Measurements from ENCODE around the gene SIGLEC12.
"Not testable (repeated sequence)": the region's sequence is repeated elsewhere in the genome, so short reads cannot be mapped to it uniquely, and the experiment has no call there.

SIGLEC12 gene

DNA sequence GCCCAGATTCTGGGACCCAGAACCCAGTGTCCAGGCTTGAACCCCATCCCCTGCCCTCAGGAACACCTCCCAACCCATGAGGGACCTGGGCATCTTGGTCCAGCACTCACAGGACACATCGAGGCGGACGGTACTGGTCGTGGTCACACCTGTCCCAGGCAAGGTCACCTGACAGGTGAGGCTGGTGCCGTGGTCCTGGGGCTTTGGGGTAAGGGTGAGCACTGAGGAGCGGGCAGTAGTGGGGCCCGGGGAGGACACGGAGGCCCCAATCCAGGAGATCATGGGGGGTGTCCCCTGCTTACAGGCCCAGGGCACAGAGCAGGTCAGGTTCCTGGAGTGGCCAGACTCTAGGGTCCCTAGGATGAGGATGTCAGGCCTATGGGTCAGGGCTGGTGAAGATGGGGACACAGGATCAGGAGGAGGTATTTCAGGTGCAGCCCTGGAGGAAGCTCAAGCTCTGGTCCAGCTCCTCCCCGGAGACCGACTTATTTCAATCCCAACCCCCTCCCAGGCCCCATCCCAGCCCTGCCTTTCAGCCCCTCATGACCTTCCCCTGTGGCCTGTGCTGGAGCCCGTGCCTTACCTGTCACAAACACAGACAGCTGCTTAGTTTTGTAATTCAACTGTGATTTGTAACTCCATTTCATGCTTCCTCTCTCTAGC lies 44.1 kb downstream of the SIGLEC12 start:
- no peak for DNase-seq

DNA sequence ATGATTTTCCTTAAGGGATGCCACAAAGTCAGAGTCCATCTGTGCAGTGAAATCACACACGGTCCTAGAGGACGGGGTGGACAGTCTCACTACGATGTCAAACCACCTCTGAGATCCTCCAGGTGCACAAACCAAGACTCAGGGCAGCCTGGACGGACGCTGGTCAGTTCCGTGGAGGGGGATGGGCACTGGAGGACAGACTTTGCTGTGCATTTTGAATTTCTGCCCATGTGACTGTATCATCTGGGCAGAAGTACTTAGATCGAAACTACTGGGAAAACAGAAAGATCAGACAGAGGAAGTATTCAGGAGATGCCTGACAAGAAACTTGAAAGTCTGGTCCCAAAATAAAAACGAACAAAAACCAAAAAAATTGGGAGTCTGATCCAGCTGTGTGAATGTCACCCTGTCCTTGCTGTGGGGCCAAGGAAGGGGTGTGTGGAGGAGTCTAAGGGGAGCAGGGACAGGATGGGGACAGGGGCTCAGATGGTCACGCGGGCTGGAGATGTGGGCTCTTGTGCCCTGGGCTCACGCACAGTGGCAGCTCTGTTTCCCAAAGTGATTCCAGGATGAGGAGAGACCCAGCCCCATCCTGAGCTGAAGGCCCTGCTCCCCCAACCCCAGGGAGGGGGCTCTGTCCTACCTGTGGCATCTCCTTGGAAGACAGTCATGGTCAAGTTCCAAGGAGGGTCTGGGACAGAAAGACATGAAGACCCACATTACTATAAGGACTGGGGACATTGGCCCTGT lies 44.9 kb downstream of the SIGLEC12 start:
- DNase-seq = no peak

DNA sequence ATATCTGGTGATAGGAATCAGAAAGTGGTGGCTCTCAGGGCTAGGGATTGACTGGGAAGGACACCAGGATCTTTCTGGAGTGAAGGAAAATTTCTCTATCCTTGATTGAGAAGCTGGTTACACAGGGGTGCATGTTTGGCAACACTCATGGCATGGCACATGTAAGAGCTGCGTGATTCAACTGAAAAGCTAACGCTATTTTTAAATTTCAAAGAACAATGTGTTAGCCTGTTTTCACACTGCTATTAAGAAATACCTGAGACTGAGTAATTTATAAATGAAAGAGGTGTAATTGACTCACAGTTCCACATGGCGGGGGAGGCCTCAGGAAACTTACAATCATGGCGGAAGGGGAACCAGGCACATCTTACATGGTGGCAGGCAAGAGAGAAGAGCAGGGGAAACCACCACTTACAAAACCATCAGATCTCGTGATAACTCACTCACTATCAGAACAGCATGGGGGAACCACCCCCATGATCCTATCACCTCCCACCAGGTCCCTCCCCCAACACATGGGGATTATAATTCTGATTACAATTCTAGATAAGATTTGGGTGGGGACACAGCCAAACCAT lies 50.8 kb downstream of the SIGLEC12 start:
- DNase-seq = no peak

DNA sequence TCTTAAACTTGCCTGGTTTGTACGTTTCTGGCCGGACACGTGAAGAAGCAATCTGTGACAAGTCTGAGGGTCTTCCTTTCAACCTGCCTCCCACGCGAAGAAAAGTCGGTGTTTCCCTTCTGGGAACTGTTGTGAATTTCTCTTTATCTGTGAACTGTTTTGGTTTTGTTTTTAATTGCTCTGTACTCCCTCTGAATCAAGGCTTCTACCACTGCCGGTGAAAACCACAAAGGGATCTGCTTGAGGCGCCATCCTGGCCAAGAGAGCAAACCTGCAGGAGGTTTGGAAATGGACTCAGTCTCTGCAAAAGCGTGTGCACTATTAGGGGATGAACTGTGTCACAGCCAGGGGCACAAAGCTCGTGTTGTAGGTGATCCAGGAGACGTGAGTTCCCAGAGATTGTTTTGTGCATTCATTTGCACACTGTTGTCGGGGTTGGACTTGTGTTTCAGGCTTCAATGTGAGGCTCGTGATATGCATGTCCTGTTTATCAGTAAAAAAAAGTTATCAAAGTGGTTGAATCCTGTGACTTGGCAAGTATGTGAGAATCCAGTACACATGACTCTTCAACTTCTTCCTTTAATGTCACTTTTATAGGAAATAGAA lies 53.1 kb downstream of the SIGLEC12 start:
- no peak for DNase-seq

DNA sequence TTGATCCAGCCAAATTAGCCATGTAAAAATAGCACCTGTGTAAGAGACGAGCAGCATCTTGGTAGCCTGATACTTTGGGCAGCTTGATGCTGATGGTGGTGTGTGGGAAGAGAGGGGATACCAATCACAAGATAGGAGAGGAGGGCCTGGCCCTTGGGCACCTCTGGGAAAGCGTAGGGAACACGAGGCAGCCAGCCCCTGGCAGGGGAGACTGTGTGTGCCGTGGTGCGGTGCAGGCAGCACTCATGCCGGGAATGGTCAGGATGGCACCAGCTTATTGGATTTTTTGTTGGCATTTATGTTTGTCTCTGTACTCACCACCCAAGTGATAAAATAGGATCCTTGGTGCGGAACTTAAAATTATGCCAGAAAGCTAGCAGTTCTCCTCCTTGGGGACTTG lies 53.6 kb downstream of the SIGLEC12 start:
- no peak for DNase-seq

DNA sequence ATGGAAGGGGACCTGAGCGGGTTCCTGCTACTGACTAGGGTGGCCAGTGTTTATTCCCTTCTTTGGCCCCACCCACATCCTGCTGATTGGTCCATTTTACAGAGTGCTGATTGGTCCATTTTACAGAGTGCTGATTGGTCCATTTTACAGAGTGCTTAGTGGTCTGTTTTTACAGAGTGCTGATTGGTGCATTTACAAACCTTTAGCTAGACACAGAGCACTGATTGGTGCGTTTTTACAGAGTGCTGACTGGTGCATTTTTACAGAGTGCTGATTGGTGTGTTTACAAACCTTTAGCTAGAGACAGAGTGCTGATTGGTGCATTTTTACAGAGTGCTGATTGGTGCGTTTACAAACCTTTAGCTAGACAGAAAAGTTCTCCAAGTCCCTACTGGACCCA lies 54.1 kb downstream of the SIGLEC12 start:
- DNase-seq = not testable (repeated sequence)

DNA sequence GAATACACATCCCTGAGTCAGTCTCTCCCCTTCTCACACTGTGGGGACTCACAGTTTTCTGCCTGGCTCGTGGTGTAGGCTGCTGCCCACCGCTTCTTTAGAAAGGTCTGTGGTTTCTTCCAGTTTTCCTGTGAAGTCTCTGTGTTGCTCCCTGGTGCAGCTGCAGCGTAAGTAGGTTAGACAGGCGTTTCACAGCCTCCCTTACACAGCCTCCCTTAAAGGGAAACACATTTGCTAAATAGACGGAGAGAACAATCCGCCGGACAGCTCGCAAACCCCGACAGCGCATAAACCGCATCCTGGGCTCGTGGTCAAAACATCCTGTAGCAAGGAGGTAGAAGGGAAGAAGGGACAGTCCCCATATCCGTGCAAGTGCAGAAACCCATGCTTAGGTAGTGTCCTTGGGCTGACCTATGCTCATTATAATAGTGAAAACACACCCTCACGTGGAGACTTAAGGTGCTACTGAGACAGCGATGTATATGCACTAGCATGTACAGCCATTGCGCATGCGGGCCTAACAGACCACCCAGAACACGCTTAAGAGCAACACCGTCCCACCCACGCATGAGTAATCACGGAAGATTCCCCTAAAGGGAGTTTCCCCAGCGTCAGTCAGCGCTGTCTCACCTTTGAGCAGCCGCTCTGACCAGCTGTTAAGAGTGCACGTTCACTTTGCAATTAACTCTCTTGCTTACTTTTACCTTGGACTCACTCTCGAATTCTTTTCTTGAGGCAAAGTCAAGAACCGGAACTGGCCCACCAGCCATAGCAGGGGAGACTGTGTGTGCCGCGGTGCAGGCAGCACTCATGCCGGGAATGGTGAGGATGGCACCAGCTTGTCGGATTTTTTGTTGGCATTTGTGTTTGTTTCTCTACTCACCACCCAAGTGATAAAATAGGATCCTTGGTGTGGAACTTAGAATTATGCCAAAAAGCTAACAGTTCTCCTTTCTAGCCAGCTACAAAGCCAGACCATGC lies 59.9 kb downstream of the SIGLEC12 start:
- DNase-seq = peak; percentile 85

Measured in CD4-positive, alpha-beta T cell treated with Interleukin-21 for 1 hour (primary cell).